GM23338 (cell line): ENCODE data around the gene OCIAD1. TPM values are rescaled to one million over a fixed set of nuclear protein-coding genes. Genes with fewer than 3 reads are reported as not detected.

Experiments
- ATAC-seq: fragments of 200-7000 bp; cut with Tn5 transposase; 3 replicates; pipeline ENCODE4 v1.9.1; 2020
- DNase-seq: peaks from one replicate; pipeline ENCODE4 v3.0.0-alpha.2; 2015; ENCODE audit warnings: low spot score
- H2AFZ ChIP-seq: fragments of 200-600 bp; sonication (generic); 2 replicates; pipeline ENCODE4 v1.8.0; 2016; ENCODE audit warnings: antibody characterized with exemption, mild to moderate bottlenecking, moderate library complexity
- H3F3A ChIP-seq: fragments of 200-600 bp; sonication (generic); replicated peaks from 2 replicates; pipeline ENCODE4 v1.8.0; 2017; ENCODE audit warnings: antibody characterized with exemption, mixed run types, low read depth
- H3K27ac ChIP-seq: fragments of 200-600 bp; sonication (generic); 2 replicates; pipeline ENCODE4 v1.6.1; 2016; ENCODE audit warnings: low read depth
- H3K27me3 ChIP-seq: fragments of 200-600 bp; sonication (generic); 2 replicates; pipeline ENCODE4 v1.8.0; 2016; ENCODE audit warnings: mild to moderate bottlenecking, mixed run types, moderate library complexity; ENCODE audit not compliant: insufficient read depth
- H3K36me3 ChIP-seq: fragments of 200-600 bp; sonication (generic); 2 replicates; pipeline ENCODE4 v1.8.0; 2016; ENCODE audit warnings: mild to moderate bottlenecking; ENCODE audit not compliant: insufficient read depth
- H3K4me1 ChIP-seq: fragments of 200-600 bp; sonication (generic); 2 replicates; pipeline ENCODE4 v1.8.0; 2016; ENCODE audit warnings: mild to moderate bottlenecking, moderate library complexity; ENCODE audit not compliant: insufficient read depth
- H3K4me2 ChIP-seq: fragments of 200-600 bp; sonication (generic); 2 replicates; pipeline ENCODE4 v1.7.1; 2017; ENCODE audit warnings: mixed run types
- H3K4me3 ChIP-seq: fragments of 200-600 bp; sonication (generic); 2 replicates; pipeline ENCODE4 v1.6.1; 2016; ENCODE audit warnings: mixed run types
- H3K79me2 ChIP-seq: fragments of 200-600 bp; sonication (generic); replicated peaks from 2 replicates; pipeline ENCODE4 v1.8.0; 2017; ENCODE audit warnings: mild to moderate bottlenecking; ENCODE audit not compliant: insufficient read depth
- H3K9me2 ChIP-seq: fragments of 200-600 bp; sonication (generic); 2 replicates; pipeline ENCODE4 v1.8.0; 2017; ENCODE audit not compliant: insufficient read depth
- H4K20me1 ChIP-seq: fragments of 200-600 bp; sonication (generic); replicated peaks from 2 replicates; pipeline ENCODE4 v1.8.0; 2017; ENCODE audit warnings: mild to moderate bottlenecking; ENCODE audit not compliant: insufficient read depth
- H3K27ac Mint-ChIP-seq: 2 replicates; pipeline ENCODE4 v1.8.0; 2020; ENCODE audit warnings: inconsistent platforms, mild to moderate bottlenecking, moderate library complexity, mixed read lengths
- H3K27me3 Mint-ChIP-seq: 3 replicates; pipeline ENCODE4 v1.8.0; 2022; ENCODE audit warnings: low read depth, mild to moderate bottlenecking, moderate library complexity, mixed read lengths, inconsistent platforms; ENCODE audit not compliant: insufficient read depth, poor library complexity
- H3K36me3 Mint-ChIP-seq: 3 replicates; pipeline ENCODE4 v1.8.0; 2021; ENCODE audit warnings: low read depth, mild to moderate bottlenecking, inconsistent platforms, moderate library complexity, mixed read lengths
- H3K4me1 Mint-ChIP-seq: 3 replicates; pipeline ENCODE4 v1.8.0; 2020; ENCODE audit warnings: mild to moderate bottlenecking, inconsistent platforms, mixed read lengths
- H3K4me3 Mint-ChIP-seq: 3 replicates; pipeline ENCODE4 v1.8.0; 2021; ENCODE audit warnings: moderate library complexity, mild to moderate bottlenecking, inconsistent platforms, mixed read lengths
- H3K9me3 Mint-ChIP-seq: 3 replicates; pipeline ENCODE4 v1.8.0; 2020; ENCODE audit warnings: moderate library complexity, mild to moderate bottlenecking, inconsistent platforms, mixed read lengths
- CREB1 ChIP-seq: fragments of 250-450 bp; sonication (Bioruptor Pico); IDR thresholded peaks from 2 replicates; pipeline ENCODE4 v1.5.0; 2020; ENCODE audit warnings: low read depth, mild to moderate bottlenecking, moderate library complexity
- ETS1 ChIP-seq: IDR thresholded peaks from 2 replicates; pipeline ENCODE4 v1.6.1; 2016; ENCODE audit warnings: antibody characterized with exemption
- EZH2 ChIP-seq: fragments of 200-600 bp; sonication (generic); IDR thresholded peaks from one replicate; pipeline ENCODE4 v1.8.0; 2017; ENCODE audit warnings: antibody characterized with exemption, mild to moderate bottlenecking, low read depth; ENCODE audit not compliant: unreplicated experiment
- EZH2phosphoT487 ChIP-seq: fragments of 200-600 bp; sonication (generic); IDR thresholded peaks from one replicate; pipeline ENCODE4 v1.8.1; 2018; ENCODE audit warnings: antibody characterized with exemption; ENCODE audit not compliant: unreplicated experiment
- JUNB ChIP-seq: IDR thresholded peaks from one replicate; pipeline ENCODE4 v1.6.1; 2016; ENCODE audit warnings: antibody characterized with exemption; ENCODE audit not compliant: unreplicated experiment
- NANOG ChIP-seq: IDR thresholded peaks from 2 replicates; pipeline ENCODE4 v1.6.1; 2016; ENCODE audit warnings: antibody characterized with exemption, borderline replicate concordance
- POLR2AphosphoS5 ChIP-seq: IDR thresholded peaks from 2 replicates; pipeline ENCODE4 v1.6.1; 2016; ENCODE audit warnings: antibody characterized with exemption, low read depth
- REST ChIP-seq: IDR thresholded peaks from one replicate; pipeline ENCODE4 v1.6.1; 2018; ENCODE audit warnings: antibody characterized with exemption; ENCODE audit not compliant: unreplicated experiment
- STAT1 ChIP-seq: IDR thresholded peaks from one replicate; pipeline ENCODE4 v1.6.1; 2016; ENCODE audit warnings: antibody characterized with exemption; ENCODE audit not compliant: unreplicated experiment
- ZNF114 ChIP-seq: fragments of 250-450 bp; sonication (Bioruptor Pico); IDR thresholded peaks from 2 replicates; pipeline ENCODE4 v1.5.0; 2020; ENCODE audit warnings: mild to moderate bottlenecking, moderate library complexity
- ZNF331 ChIP-seq: fragments of 250-450 bp; sonication (Bioruptor Pico); IDR thresholded peaks from 2 replicates; pipeline ENCODE4 v1.5.0; 2020; ENCODE audit warnings: low read depth, mild to moderate bottlenecking, moderate library complexity
- polyA plus RNA-seq: library from polyadenylated mRNA; unstranded; fragments of >200 nt; fragmentation: Nextera tagmentation; extraction: Ambion mirVana; gene quantifications from 2 replicates; pipeline ENCODE4 v1.2.1, GENCODE V29; 2016
- total RNA-seq: library from RNA; depleted of rRNA; stranded (reverse); fragments of >200 nt; shearing (Covaris generic); gene quantifications from 2 replicates; pipeline ENCODE4 v1.2.3, GENCODE V29; 2014
- TF ChIP-seq, protein P1 (sequence below): fragments of 250-450 bp; sonication (Bioruptor Pico); IDR thresholded peaks from 2 replicates; pipeline ENCODE4 v1.5.0; 2020; ENCODE audit warnings: mild to moderate bottlenecking, moderate library complexity
- TF ChIP-seq, protein P2 (sequence below), 2 experiments: fragments of 200-600 bp in 1 of 2; sonication (generic) in 1 of 2; conservative IDR thresholded peaks; 2 replicates each; pipeline versions ENCODE4 v1.5.1 to v1.6.1; 2016 to 2017; ENCODE audit warnings: antibody characterized with exemption in 2 of 2, low read depth in 2 of 2, mild to moderate bottlenecking in 2 of 2, moderate library complexity in 1 of 2

Gene OCIAD1
- total and polyA plus RNA-seq, 2 experiments from 2014 or later: 125 to 190 TPM

DNA sequence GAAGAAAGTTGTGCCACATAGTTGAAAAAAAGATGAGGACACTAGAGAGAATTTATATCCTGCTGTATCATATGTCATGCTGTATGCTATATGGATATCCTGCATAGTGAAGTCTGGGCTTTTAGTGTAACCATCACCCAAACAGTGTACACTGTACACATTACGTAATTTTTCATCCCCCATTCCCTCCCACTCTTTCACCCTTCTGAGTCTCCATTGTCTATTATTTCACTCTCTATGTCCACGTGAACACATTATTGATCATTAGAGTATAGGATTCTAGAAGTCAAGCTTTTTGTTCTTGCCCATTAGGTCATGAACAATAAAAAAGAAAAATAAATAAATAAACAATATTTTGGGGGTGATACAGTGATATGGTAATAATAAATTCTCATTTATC is 32.8 kb upstream of the OCIAD1 start:
- H4K20me1 ChIP-seq: no peaks in the 10 kb centered on the region
- peaks cover 3% of the 10 kb centered on the region; the same call in 1 of the 2 replicates for H3K4me1 ChIP-seq
- Mint-ChIP-seq H3K9me3 (no peaks in the 10 kb centered on the region), H3K36me3 (no peaks in the 10 kb centered on the region), H3K27me3 (peaks cover 4% of the 10 kb centered on the region), H3K4me3 (no peak overlapping the region), H3K4me1 (peaks cover 13% of the 10 kb centered on the region; the same call in 2 of the 3 replicates), H3K27ac (no peak overlapping the region)
- H3F3A ChIP-seq: no peaks in the 10 kb centered on the region
- no peaks in the 10 kb centered on the region for H3K9me2 ChIP-seq
- no peak for TF ChIP-seq STAT1
- TF ChIP-seq JUNB: no peak
- TF ChIP-seq, protein P1, sequence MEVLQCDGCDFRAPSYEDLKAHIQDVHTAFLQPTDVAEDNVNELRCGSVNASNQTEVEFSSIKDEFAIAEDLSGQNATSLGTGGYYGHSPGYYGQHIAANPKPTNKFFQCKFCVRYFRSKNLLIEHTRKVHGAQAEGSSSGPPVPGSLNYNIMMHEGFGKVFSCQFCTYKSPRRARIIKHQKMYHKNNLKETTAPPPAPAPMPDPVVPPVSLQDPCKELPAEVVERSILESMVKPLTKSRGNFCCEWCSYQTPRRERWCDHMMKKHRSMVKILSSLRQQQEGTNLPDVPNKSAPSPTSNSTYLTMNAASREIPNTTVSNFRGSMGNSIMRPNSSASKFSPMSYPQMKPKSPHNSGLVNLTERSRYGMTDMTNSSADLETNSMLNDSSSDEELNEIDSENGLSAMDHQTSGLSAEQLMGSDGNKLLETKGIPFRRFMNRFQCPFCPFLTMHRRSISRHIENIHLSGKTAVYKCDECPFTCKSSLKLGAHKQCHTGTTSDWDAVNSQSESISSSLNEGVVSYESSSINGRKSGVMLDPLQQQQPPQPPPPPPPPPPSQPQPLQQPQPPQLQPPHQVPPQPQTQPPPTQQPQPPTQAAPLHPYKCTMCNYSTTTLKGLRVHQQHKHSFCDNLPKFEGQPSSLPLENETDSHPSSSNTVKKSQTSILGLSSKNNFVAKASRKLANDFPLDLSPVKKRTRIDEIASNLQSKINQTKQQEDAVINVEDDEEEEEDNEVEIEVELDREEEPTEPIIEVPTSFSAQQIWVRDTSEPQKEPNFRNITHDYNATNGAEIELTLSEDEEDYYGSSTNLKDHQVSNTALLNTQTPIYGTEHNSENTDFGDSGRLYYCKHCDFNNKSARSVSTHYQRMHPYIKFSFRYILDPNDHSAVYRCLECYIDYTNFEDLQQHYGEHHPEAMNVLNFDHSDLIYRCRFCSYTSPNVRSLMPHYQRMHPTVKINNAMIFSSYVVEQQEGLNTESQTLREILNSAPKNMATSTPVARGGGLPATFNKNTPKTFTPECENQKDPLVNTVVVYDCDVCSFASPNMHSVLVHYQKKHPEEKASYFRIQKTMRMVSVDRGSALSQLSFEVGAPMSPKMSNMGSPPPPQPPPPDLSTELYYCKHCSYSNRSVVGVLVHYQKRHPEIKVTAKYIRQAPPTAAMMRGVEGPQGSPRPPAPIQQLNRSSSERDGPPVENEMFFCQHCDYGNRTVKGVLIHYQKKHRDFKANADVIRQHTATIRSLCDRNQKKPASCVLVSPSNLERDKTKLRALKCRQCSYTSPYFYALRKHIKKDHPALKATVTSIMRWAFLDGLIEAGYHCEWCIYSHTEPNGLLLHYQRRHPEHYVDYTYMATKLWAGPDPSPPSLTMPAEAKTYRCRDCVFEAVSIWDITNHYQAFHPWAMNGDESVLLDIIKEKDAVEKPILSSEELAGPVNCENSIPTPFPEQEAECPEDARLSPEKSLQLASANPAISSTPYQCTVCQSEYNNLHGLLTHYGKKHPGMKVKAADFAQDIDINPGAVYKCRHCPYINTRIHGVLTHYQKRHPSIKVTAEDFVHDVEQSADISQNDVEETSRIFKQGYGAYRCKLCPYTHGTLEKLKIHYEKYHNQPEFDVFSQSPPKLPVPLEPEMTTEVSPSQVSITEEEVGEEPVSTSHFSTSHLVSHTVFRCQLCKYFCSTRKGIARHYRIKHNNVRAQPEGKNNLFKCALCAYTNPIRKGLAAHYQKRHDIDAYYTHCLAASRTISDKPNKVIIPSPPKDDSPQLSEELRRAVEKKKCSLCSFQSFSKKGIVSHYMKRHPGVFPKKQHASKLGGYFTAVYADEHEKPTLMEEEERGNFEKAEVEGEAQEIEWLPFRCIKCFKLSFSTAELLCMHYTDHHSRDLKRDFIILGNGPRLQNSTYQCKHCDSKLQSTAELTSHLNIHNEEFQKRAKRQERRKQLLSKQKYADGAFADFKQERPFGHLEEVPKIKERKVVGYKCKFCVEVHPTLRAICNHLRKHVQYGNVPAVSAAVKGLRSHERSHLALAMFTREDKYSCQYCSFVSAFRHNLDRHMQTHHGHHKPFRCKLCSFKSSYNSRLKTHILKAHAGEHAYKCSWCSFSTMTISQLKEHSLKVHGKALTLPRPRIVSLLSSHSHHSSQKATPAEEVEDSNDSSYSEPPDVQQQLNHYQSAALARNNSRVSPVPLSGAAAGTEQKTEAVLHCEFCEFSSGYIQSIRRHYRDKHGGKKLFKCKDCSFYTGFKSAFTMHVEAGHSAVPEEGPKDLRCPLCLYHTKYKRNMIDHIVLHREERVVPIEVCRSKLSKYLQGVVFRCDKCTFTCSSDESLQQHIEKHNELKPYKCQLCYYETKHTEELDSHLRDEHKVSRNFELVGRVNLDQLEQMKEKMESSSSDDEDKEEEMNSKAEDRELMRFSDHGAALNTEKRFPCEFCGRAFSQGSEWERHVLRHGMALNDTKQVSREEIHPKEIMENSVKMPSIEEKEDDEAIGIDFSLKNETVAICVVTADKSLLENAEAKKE (CRISPR knock-in tag): no peak
- TF ChIP-seq EZH2: no peak
- TF ChIP-seq CREB1 (CRISPR knock-in tag): no peak
- no peak for TF ChIP-seq ZNF331 (CRISPR knock-in tag)
- no peak for TF ChIP-seq POLR2AphosphoS5
- no peak for TF ChIP-seq ZNF114 (CRISPR knock-in tag)
- no peak for TF ChIP-seq EZH2phosphoT487
- TF ChIP-seq, protein P2, sequence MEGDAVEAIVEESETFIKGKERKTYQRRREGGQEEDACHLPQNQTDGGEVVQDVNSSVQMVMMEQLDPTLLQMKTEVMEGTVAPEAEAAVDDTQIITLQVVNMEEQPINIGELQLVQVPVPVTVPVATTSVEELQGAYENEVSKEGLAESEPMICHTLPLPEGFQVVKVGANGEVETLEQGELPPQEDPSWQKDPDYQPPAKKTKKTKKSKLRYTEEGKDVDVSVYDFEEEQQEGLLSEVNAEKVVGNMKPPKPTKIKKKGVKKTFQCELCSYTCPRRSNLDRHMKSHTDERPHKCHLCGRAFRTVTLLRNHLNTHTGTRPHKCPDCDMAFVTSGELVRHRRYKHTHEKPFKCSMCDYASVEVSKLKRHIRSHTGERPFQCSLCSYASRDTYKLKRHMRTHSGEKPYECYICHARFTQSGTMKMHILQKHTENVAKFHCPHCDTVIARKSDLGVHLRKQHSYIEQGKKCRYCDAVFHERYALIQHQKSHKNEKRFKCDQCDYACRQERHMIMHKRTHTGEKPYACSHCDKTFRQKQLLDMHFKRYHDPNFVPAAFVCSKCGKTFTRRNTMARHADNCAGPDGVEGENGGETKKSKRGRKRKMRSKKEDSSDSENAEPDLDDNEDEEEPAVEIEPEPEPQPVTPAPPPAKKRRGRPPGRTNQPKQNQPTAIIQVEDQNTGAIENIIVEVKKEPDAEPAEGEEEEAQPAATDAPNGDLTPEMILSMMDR (conservative IDR thresholded peaks at IDR 0.05; ENCODE audit: low read depth in 2 of 2): no peak
- no peak for TF ChIP-seq NANOG
- TF ChIP-seq REST: no peak
- TF ChIP-seq ETS1: no peak
- no peaks in the 10 kb centered on the region for H3K36me3 ChIP-seq
- H3K79me2 ChIP-seq: no peaks in the 10 kb centered on the region
- H3K4me2 ChIP-seq: no peak overlapping the region
- DNase-seq: no peak
- H3K27ac ChIP-seq: no peak overlapping the region
- H3K27me3 ChIP-seq: no peaks in the 10 kb centered on the region
- no peak overlapping the region for H3K4me3 ChIP-seq
- no peak for ATAC-seq
- no peak overlapping the region for H2AFZ ChIP-seq
